GM12878 (cell line): ENCODE data around the gene POLR1A. TPM values are rescaled to one million over a fixed set of nuclear protein-coding genes. Genes with fewer than 3 reads are reported as not detected.

Experiments used
- ATAC-seq: fragments of 200-7000 bp; cut with Tn5 transposase; 3 replicates; pipeline ENCODE4 v1.9.1; 2020; ENCODE audit warnings: mild to moderate bottlenecking, moderate library complexity
- BruUV-seq: library from RNA; stranded (reverse); fragments of 400-500 nt; replicated peaks from 2 replicates; lab custom pipeline; 2021; lab: Mats Ljungman, UMichigan
- CTCF ChIA-PET: fragments of 300-600 bp; sonication (Branson Sonifier 250); formaldehyde crosslinking; extraction: SDS; loops from one replicate; lab custom pipeline; 2021; ENCODE audit warnings: inconsistent platforms; lab: Yijun Ruan, JAX
- POLR2A ChIA-PET: fragments of 350-600 bp; formaldehyde crosslinking; extraction: SDS; loops from one replicate; lab custom pipeline; 2021; ENCODE audit warnings: inconsistent platforms; lab: Charles Lee
- RAD21 ChIA-PET: fragments of 300-600 bp; sonication (Branson Sonifier 250); formaldehyde crosslinking; loops from one replicate; lab custom pipeline; 2023; ENCODE audit warnings: antibody characterized with exemption; ENCODE audit not compliant: unreplicated experiment; lab: Charles Lee
- SMC1A ChIA-PET: fragments of 300-600 bp; sonication (Branson Sonifier 250); formaldehyde crosslinking; loops from one replicate; lab custom pipeline; 2023; ENCODE audit not compliant: unreplicated experiment, uncharacterized antibody; lab: Charles Lee
- DNase-seq: peaks from one replicate; pipeline ENCODE4 v3.0.0-alpha.2; 2011; ENCODE audit warnings: low read depth, low spot score
- FAIRE-seq: peaks from 3 replicates; lab custom pipeline; 2011; peaks lifted over from hg19 to GRCh38; lab: Jason Lieb, UNC
- H2AFZ ChIP-seq: 2 replicates; pipeline ENCODE4 v1.6.0; 2011; ENCODE audit warnings: low read depth, low read length, control low read depth; ENCODE audit not compliant: control insufficient read depth
- H3K27ac ChIP-seq: 2 replicates; pipeline ENCODE4 v1.5.1; 2011; ENCODE audit warnings: control low read depth; ENCODE audit not compliant: control insufficient read depth, insufficient read depth
- H3K27me3 ChIP-seq, 2 experiments: replicated peaks in 1 of 2; 2 replicates each; pipeline versions ENCODE4 v1.6.0 to v1.6.1; 2011; ENCODE audit warnings: low read length in 1 of 2; ENCODE audit not compliant: control insufficient read depth in 2 of 2, insufficient read depth in 2 of 2
- H3K36me3 ChIP-seq, 2 experiments: 2 replicates each; pipeline ENCODE4 v1.5.1; 2011; ENCODE audit warnings: low read length in 1 of 2; ENCODE audit not compliant: control insufficient read depth in 2 of 2, insufficient read depth in 2 of 2
- H3K4me1 ChIP-seq: 2 replicates; pipeline ENCODE4 v1.6.1; 2011; ENCODE audit warnings: mild to moderate bottlenecking, low read length, moderate library complexity, mixed read lengths; ENCODE audit not compliant: control insufficient read depth, insufficient read depth
- H3K4me2 ChIP-seq: 2 replicates; pipeline ENCODE4 v1.6.0; 2011; ENCODE audit warnings: control low read depth; ENCODE audit not compliant: control insufficient read depth, insufficient read depth
- H3K4me3 ChIP-seq: fragments of 200-600 bp; sonication (generic); 2 replicates; pipeline ENCODE4 v1.5.1; 2016
- H3K79me2 ChIP-seq: 2 replicates; pipeline ENCODE4 v1.6.0; 2011; ENCODE audit warnings: low read length; ENCODE audit not compliant: control insufficient read depth, insufficient read depth
- H3K9ac ChIP-seq: 2 replicates; pipeline ENCODE4 v1.8.0; 2011; ENCODE audit warnings: low read length, control low read depth, mixed read lengths; ENCODE audit not compliant: control insufficient read depth, insufficient read depth
- H3K9me3 ChIP-seq: replicated peaks from 3 replicates; pipeline ENCODE4 v1.5.1; 2011; ENCODE audit warnings: mild to moderate bottlenecking, low read length; ENCODE audit not compliant: control insufficient read depth, insufficient read depth
- H4K20me1 ChIP-seq: 2 replicates; pipeline ENCODE4 v1.6.0; 2011; ENCODE audit not compliant: control insufficient read depth, insufficient read depth
- BCL11A ChIP-seq: IDR thresholded peaks from 2 replicates; pipeline ENCODE4 v1.6.1; 2011; ENCODE audit warnings: low read depth, low read length
- HDAC2 ChIP-seq: fragments of 200-600 bp; sonication (generic); IDR thresholded peaks from 2 replicates; pipeline ENCODE4 v1.6.1; 2017
- IKZF1 ChIP-seq: fragments of 450-650 bp; conservative IDR thresholded peaks from 2 replicates; pipeline ENCODE4 v1.6.1; 2017; ENCODE audit warnings: antibody characterized with exemption, mild to moderate bottlenecking
- JUNB ChIP-seq: IDR thresholded peaks from 2 replicates; pipeline ENCODE4 v1.6.1; 2016; ENCODE audit warnings: antibody characterized with exemption, mild to moderate bottlenecking
- JUND ChIP-seq: IDR thresholded peaks from 2 replicates; pipeline ENCODE4 v1.6.1; 2012; ENCODE audit warnings: low read depth, mild to moderate bottlenecking, low read length, improper control_type of control experiment, moderate library complexity
- KDM1A ChIP-seq: fragments of 200-600 bp; sonication (generic); IDR thresholded peaks from 2 replicates; pipeline ENCODE4 v1.6.1; 2016; ENCODE audit warnings: borderline replicate concordance
- MTA3 ChIP-seq: IDR thresholded peaks from 2 replicates; pipeline ENCODE4 v1.6.1; 2012; ENCODE audit warnings: low read length, inconsistent platforms, borderline replicate concordance
- MXI1 ChIP-seq: fragments of 150-350 bp; IDR thresholded peaks from 2 replicates; pipeline ENCODE4 v1.6.1; 2011; ENCODE audit warnings: low read depth, mild to moderate bottlenecking, inconsistent platforms, low read length, improper control_type of control experiment
- PML ChIP-seq: IDR thresholded peaks from 2 replicates; pipeline ENCODE4 v1.6.1; 2012; ENCODE audit warnings: low read length, inconsistent platforms
- RCOR1 ChIP-seq: conservative IDR thresholded peaks from 2 replicates; pipeline ENCODE4 v1.6.1; 2012; ENCODE audit warnings: low read depth, low read length, improper control_type of control experiment
- RUNX3 ChIP-seq: IDR thresholded peaks from 2 replicates; pipeline ENCODE4 v1.6.1; 2012; ENCODE audit warnings: low read length, inconsistent platforms
- STAT1 ChIP-seq: fragments of 450-650 bp; conservative IDR thresholded peaks from 2 replicates; pipeline ENCODE4 v1.6.1; 2014; ENCODE audit warnings: antibody characterized with exemption, mild to moderate bottlenecking
- TBL1XR1 ChIP-seq: IDR thresholded peaks from 2 replicates; pipeline ENCODE4 v1.6.1; 2012; ENCODE audit warnings: low read depth, low read length, improper control_type of control experiment
- ZNF217 ChIP-seq: fragments of 450-650 bp; IDR thresholded peaks from 2 replicates; pipeline ENCODE4 v1.6.1; 2017; ENCODE audit warnings: antibody characterized with exemption, mild to moderate bottlenecking
- ZNF274 ChIP-seq: IDR thresholded peaks from one replicate; pipeline ENCODE4 v1.8.0; 2011; ENCODE audit not compliant: insufficient read length, insufficient read depth
- ZNF592 ChIP-seq: fragments of 450-650 bp; IDR thresholded peaks from 2 replicates; pipeline ENCODE4 v1.6.1; 2017; ENCODE audit warnings: mild to moderate bottlenecking, moderate library complexity
- WGBS: methylation state at CpG from one replicate; pipeline ENCODE4 v1.1.6; 2016; ENCODE audit warnings: low lambda C conversion rate; ENCODE audit not compliant: insufficient replicate concordance, insufficient coverage; ENCODE audit errors: missing lambda C conversion rate; 5-methylcytosine and 5-hydroxymethylcytosine counted together
- in situ Hi-C: fragments of 300-500 bp; cut with MboI; formaldehyde crosslinking; loops from 9 replicates; pipeline ENCODE4 v1.14.3; 2018; ENCODE audit warnings: mixed read lengths
- intact Hi-C: fragments of 100-400 bp; cut with micrococcal nuclease; formaldehyde crosslinking; loops from one replicate; pipeline ENCODE4 v1.14.2; 2022; ENCODE audit not compliant: unreplicated experiment
- polyA plus RNA-seq, 11 experiments: library from polyadenylated mRNA; depleted of rRNA in 4 of 11; unstranded in 6 of 11; stranded (reverse) in 5 of 11; fragments of >200 nt; fragmentation: Nextera tagmentation in 4 of 11; fragmentation: Illumina TruSeq in 1 of 11; extraction: Ambion mirVana in 4 of 11; extraction: Trizol in 1 of 11; gene quantifications; 1 replicate in 1 of 11; 2 replicates in 10 of 11; pipeline versions ENCODE4 v1.2.1 to v1.2.3, GENCODE V29; 2011 to 2016; ENCODE audit warnings: inconsistent platforms in 2 of 11, missing spikeins in 2 of 11, low read depth in 1 of 11
- total RNA-seq, 4 experiments: library from RNA; depleted of rRNA in 3 of 4; stranded (reverse); fragments of >200 nt in 3 of 4; fragmentation: Illumina TruSeq in 1 of 4; extraction: Trizol in 1 of 4; gene quantifications; 2 replicates each; pipeline versions ENCODE4 v1.2.1 to v1.2.3, GENCODE V29; 2013 to 2021
- TF ChIP-seq, protein P1 (sequence below): fragments of 450-650 bp; IDR thresholded peaks from 2 replicates; pipeline ENCODE4 v1.6.1; 2017; ENCODE audit warnings: borderline replicate concordance
- TF ChIP-seq, protein P2 (sequence below): fragments of 450-650 bp; IDR thresholded peaks from 2 replicates; pipeline ENCODE4 v1.6.1; 2017; ENCODE audit warnings: mild to moderate bottlenecking, low read depth, inconsistent platforms; ENCODE audit not compliant: poor library complexity, severe bottlenecking

POLR1A gene
- total and polyA plus RNA-seq, 10 of the 15 experiments (the other 5 are each of a cell fraction or from before 2014, with no cell fraction given) = 2.1 to 53.9 (median 17.8) TPM

DNA sequence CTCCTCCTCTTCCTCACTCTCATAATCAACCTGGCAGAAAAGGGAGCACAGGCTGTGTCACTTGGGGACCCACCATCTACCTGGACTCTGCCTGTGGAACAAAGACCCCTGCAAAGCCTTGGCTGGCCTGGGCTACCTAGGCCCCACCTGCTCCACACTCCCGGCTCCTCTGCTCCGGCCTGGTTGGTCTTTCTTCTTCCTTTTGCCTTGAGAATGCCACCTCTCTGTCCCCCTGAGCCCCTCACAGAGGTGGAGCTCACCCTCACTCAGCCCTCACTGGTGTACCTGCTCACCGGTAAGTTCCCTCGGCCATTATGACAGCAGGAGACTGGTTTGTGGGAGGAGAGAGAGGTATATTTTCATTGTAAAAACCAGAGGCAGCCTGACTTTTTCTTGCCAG, 74.1 kb downstream of the POLR1A start (continued):
- TF ChIP-seq TBL1XR1 (no peak), ZNF274 (no peak), JUNB (no peak), HDAC2 (no peak), MXI1 (no peak), STAT1 (no peak), KDM1A (no peak), MTA3 (no peak)

DNA sequence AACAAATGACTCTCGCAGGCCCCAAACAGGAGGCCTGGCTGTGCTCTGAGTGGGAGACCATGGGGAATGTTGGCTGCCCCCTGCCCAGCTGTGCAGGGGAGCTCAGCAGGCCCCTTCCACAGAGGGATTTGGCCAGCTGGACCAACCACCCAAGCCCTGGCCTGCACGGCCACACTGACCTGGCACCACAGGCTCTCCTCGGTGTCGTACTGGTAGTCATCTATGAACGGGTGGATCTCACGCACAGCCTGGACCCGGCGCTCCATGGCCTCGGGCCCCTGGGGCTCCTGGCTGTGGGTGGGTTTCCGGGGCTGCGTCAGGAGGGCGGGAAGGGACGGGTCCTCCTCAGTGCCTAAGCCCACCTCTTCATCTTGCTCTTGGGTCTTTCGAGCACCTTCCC, 74.5 kb downstream of the POLR1A start:
- intact Hi-C loops (no loop called here), in situ Hi-C loops (no loop called here)
- BruUV-seq = no TSS peak
- Histone ChIP-seq H4K20me1 (no peaks in the 10 kb centered on the region), H3K4me1 (peaks cover 9% of the 10 kb centered on the region), H3K36me3 (peaks cover 56 to 57% of the 10 kb centered on the region in 2 experiments), H3K79me2 (no peaks in the 10 kb centered on the region), H3K9ac (no peak overlapping the region), H3K4me2 (no peak overlapping the region), H3K27ac (no peak overlapping the region), H2AFZ (no peak overlapping the region), H3K27me3 (no peaks in the 10 kb centered on the region), H3K9me3 (no peaks in the 10 kb centered on the region), H3K4me3 (no peak overlapping the region)
- SMC1A ChIA-PET = no interaction called here
- CTCF ChIA-PET = no interaction called here
- FAIRE-seq (no peak), ATAC-seq (no peak), DNase-seq (no peak)
- 97% methylated on average over 14 of the region's 14 CpGs for WGBS
- RAD21 ChIA-PET = no interaction called here
- POLR2A ChIA-PET = no interaction called here
- TF ChIP-seq, protein P1, sequence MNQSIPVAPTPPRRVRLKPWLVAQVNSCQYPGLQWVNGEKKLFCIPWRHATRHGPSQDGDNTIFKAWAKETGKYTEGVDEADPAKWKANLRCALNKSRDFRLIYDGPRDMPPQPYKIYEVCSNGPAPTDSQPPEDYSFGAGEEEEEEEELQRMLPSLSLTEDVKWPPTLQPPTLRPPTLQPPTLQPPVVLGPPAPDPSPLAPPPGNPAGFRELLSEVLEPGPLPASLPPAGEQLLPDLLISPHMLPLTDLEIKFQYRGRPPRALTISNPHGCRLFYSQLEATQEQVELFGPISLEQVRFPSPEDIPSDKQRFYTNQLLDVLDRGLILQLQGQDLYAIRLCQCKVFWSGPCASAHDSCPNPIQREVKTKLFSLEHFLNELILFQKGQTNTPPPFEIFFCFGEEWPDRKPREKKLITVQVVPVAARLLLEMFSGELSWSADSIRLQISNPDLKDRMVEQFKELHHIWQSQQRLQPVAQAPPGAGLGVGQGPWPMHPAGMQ = no peak
- TF ChIP-seq, protein P2, sequence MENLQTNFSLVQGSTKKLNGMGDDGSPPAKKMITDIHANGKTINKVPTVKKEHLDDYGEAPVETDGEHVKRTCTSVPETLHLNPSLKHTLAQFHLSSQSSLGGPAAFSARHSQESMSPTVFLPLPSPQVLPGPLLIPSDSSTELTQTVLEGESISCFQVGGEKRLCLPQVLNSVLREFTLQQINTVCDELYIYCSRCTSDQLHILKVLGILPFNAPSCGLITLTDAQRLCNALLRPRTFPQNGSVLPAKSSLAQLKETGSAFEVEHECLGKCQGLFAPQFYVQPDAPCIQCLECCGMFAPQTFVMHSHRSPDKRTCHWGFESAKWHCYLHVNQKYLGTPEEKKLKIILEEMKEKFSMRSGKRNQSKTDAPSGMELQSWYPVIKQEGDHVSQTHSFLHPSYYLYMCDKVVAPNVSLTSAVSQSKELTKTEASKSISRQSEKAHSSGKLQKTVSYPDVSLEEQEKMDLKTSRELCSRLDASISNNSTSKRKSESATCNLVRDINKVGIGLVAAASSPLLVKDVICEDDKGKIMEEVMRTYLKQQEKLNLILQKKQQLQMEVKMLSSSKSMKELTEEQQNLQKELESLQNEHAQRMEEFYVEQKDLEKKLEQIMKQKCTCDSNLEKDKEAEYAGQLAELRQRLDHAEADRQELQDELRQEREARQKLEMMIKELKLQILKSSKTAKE = no peak
- TF ChIP-seq JUND = no peak
- TF ChIP-seq RUNX3 = no peak
- TF ChIP-seq PML = no peak
- no peak for TF ChIP-seq RCOR1
- no peak for TF ChIP-seq IKZF1
- TF ChIP-seq BCL11A = no peak
- TF ChIP-seq ZNF592 = no peak
- no peak for TF ChIP-seq ZNF217
